Right atrium auricular region (tissue), 2 donors: ENCODE measurements around the gene EEF1A2. TPM values are rescaled to one million over a fixed set of nuclear protein-coding genes. Genes with fewer than 3 reads are reported as not detected.

ENCODE experiments used
- DNase-seq: peaks from one replicate; pipeline ENCODE4 v3.0.0-alpha.2; 2019; ENCODE audit warnings: low spot score
- H3K27ac ChIP-seq, 2 donors: fragments of 200-600 bp; sonication (generic); 1 replicate in 1 of 2; 2 replicates in 1 of 2; pipeline ENCODE4 v1.5.1; 2016 to 2019
- H3K27me3 ChIP-seq, 2 donors: fragments of 200-600 bp; sonication (generic); one replicate each; pipeline versions ENCODE4 v1.5.1 to v1.6.0; 2017 to 2019
- H3K36me3 ChIP-seq: fragments of 200-600 bp; sonication (generic); one replicate; pipeline ENCODE4 v1.5.1; 2016
- H3K4me1 ChIP-seq, 2 donors: fragments of 200-600 bp; sonication (generic); one replicate each; pipeline versions ENCODE4 v1.5.1 to v1.6.0; 2017 to 2019
- H3K4me3 ChIP-seq, 2 donors: fragments of 200-600 bp; sonication (generic); 1 replicate in 1 of 2; 2 replicates in 1 of 2; pipeline ENCODE4 v1.5.1; 2017 to 2019; ENCODE audit warnings: mild to moderate bottlenecking in 1 of 2, moderate library complexity in 1 of 2
- H3K9me3 ChIP-seq, 2 donors: fragments of 200-600 bp; sonication (generic); one replicate each; pipeline ENCODE4 v1.5.1; 2019
- total RNA-seq, 2 donors: library from RNA; depleted of rRNA; stranded (reverse); fragments of >200 nt; gene quantifications; one replicate each; pipeline ENCODE4 v1.1.0, GENCODE V29; 2016
- TF ChIP-seq, protein P1 (sequence below), 2 donors: fragments of 200-600 bp; sonication (generic); IDR thresholded peaks; one replicate each; pipeline ENCODE4 v1.5.1; 2019; ENCODE audit warnings: antibody characterized with exemption in 2 of 2

EEF1A2 gene
- total RNA-seq, 2 donors from 2014 or later = 797 to 886 TPM

DNA sequence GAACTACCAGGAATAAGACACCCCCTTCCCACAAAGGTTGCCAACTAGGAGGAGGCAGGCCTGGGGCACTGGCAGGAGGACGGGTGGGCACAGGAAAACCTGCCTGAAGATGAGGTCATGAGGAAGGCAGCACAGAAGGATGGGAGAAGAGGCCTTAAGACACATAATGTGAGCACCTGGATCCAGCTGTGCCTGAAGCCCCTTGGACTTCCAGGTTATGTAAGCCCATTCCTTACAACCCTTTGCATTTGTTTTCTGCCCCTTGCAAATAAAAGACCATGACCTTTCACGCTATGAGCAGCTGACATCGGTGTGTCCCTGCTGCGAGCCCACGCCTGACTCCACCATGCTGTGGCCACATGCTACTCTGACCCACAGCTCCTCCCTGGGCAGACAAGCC lies 49.9 kb downstream of the EEF1A2 start:
- no peaks in the 10 kb centered on the region for H3K9me3 ChIP-seq
- no peaks in the 10 kb centered on the region for H3K36me3 ChIP-seq
- no peaks in the 10 kb centered on the region for H3K27me3 ChIP-seq
- no peak for DNase-seq
- peaks cover 0 to 9% of the 10 kb centered on the region in 2 donors for H3K4me1 ChIP-seq
- H3K4me3 ChIP-seq = no peak overlapping the region
- TF ChIP-seq, protein P1, sequence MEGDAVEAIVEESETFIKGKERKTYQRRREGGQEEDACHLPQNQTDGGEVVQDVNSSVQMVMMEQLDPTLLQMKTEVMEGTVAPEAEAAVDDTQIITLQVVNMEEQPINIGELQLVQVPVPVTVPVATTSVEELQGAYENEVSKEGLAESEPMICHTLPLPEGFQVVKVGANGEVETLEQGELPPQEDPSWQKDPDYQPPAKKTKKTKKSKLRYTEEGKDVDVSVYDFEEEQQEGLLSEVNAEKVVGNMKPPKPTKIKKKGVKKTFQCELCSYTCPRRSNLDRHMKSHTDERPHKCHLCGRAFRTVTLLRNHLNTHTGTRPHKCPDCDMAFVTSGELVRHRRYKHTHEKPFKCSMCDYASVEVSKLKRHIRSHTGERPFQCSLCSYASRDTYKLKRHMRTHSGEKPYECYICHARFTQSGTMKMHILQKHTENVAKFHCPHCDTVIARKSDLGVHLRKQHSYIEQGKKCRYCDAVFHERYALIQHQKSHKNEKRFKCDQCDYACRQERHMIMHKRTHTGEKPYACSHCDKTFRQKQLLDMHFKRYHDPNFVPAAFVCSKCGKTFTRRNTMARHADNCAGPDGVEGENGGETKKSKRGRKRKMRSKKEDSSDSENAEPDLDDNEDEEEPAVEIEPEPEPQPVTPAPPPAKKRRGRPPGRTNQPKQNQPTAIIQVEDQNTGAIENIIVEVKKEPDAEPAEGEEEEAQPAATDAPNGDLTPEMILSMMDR (IDR thresholded peaks at IDR 0.05) = no peak
- H3K27ac ChIP-seq = no peak overlapping the region

DNA sequence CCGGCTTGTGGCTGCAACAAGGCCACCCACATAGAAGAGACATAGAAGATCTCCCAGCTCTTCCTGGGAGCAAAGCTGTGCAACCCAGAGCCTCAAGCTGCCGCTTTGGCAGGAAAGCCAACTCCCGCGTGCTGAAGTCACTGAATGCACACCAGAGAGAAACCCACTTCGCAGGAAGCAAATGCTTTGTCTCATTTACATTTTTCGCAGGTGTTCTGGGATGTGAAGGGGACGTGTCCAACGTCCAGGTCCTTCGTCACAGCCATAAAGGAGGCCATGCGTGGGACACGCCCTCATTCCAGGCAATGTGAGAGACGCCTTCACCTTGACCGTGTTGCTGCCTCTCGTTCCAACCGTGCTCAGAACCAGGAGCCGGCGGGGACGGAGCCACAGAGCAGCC lies 50.9 kb downstream of the EEF1A2 start:
- Histone ChIP-seq H3K9me3 (no peaks in the 10 kb centered on the region), H3K36me3 (no peaks in the 10 kb centered on the region), H3K27ac (no peak overlapping the region), H3K27me3 (no peaks in the 10 kb centered on the region), H3K4me1 (peaks cover 0 to under 1% of the 10 kb centered on the region in 2 donors), H3K4me3 (no peak overlapping the region)
- DNase-seq = no peak
- TF ChIP-seq, protein P1 (IDR thresholded peaks at IDR 0.05) = no peak

DNA sequence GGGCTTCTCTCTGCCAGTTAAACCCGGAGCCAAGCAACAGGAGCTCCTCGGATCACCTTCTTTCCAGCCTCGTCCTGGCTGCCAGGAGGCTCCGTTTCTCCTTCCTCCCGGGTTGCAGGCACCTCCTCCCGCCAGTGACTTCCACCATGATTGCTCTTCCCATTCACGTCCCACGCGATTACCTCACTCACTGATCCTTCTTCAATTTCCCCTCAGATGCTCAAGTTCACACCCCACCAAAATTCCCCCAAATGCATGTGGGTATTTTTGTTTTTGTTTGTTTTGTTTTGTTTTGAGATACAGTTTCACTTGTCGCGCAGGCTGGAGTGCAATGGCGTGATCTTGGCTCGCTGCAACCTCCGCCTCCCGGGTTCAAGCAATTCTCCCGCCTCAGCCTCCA lies 51.6 kb downstream of the EEF1A2 start:
- Histone ChIP-seq H3K9me3 (no peaks in the 10 kb centered on the region), H3K4me3 (no peak overlapping the region), H3K4me1 (no peaks in the 10 kb centered on the region), H3K36me3 (no peaks in the 10 kb centered on the region), H3K27ac (no peak overlapping the region), H3K27me3 (no peaks in the 10 kb centered on the region)
- DNase-seq = no peak
- TF ChIP-seq, protein P1 (IDR thresholded peaks at IDR 0.05) = no peak

DNA sequence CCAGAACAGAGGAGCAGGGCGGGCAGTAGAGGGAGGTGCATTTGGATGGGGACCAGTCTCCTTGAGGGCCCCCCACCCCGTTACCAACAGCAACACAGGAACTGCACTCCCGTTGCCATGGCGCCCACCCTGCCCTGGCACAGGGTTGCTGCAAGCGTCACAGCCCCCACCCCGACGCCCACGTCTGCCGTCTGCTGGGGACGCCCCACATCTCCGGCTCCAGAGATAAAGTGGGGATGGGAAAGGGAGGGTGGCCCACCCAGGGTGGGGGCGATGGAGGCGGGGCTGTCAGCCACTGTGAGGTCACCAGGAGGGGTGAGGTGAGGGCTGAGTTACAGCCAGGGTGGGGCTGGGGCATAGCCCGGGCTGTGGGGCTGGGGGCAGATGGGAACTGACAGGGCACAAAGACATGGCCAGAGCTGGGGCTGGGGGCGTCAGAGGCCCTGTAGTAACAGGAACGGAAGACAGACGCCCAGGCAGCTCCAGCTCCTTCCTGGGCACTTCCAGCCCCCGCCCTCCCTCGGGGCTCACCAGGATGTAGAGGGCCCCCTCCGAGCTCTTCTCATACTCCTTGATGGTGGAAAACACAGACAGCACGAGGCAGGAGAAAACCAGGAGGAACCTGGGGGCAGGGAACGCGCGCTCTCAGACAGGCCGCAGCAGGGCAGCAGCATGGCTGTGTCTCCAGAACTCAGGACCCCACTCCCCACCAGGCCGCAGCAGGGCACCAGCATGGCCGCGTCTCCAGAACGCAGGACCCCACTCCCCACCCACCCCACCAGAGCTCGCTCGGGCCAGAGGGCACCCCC lies 52.5 kb downstream of the EEF1A2 start:
- Histone ChIP-seq H3K27me3 (no peaks in the 10 kb centered on the region), H3K27ac (no peak overlapping the region), H3K4me3 (no peak overlapping the region), H3K36me3 (no peaks in the 10 kb centered on the region), H3K9me3 (no peaks in the 10 kb centered on the region), H3K4me1 (no peaks in the 10 kb centered on the region)
- DNase-seq = no peak
- TF ChIP-seq, protein P1 (IDR thresholded peaks at IDR 0.05) = no peak

DNA sequence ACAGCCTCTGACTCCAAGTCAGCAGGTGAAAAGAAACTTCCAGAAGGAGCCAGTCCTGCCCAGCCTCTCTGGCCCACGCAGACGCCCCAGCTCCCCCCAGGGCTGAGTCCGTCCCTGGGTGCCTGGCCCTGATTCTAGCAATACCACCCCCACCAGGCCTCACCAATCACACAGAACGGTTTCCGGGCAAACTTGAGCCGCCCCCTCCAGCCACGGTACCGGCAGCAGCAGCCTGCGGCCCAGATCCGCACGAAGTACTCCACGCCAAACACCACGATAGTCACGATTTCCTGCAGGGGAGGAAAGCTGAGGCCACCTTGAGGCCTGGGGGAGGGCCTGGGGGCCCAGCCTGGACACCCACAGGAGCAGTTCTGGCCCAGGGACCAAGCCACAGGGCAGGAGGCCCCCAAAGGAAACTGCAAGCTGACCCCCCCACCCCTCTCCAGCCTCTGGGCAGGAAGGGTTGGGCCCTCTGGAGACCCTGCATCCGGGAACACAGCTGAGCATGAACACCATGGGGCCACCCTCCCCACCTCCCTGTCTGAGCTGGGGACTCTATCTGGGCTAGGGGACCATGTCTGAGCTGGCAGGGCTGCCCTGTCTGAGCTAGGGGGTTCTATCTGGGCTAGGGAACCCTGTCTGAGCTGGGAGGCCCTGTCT lies 53.7 kb downstream of the EEF1A2 start:
- no peaks in the 10 kb centered on the region for H3K36me3 ChIP-seq
- TF ChIP-seq, protein P1 (IDR thresholded peaks at IDR 0.05) = no peak
- H3K27me3 ChIP-seq = no peaks in the 10 kb centered on the region
- no peak for DNase-seq
- H3K4me3 ChIP-seq = no peak overlapping the region
- H3K4me1 ChIP-seq = no peaks in the 10 kb centered on the region
- H3K9me3 ChIP-seq = no peaks in the 10 kb centered on the region
- H3K27ac ChIP-seq = no peak overlapping the region
